Stimulated activated CD4-positive, alpha-beta T cell treated with anti-CD3 and anti-CD28 coated beads, Interleukin-12 subunit alpha, Interleukin-12 subunit beta, amount 100 ng/mL, for 48 hours (primary cell): ENCODE data around the gene C9orf43.

Experiments used
- DNase-seq, 3 donors: peaks; one replicate each; pipeline ENCODE4 v3.0.0-alpha.2; 2020; ENCODE audit warnings: low read depth in 2 of 3, low spot score in 1 of 3

C9orf43 gene

GRCh38 chr9:113464286-113464660 is 53.7 kb downstream of the C9orf43 start:
- no peak for DNase-seq

DNA sequence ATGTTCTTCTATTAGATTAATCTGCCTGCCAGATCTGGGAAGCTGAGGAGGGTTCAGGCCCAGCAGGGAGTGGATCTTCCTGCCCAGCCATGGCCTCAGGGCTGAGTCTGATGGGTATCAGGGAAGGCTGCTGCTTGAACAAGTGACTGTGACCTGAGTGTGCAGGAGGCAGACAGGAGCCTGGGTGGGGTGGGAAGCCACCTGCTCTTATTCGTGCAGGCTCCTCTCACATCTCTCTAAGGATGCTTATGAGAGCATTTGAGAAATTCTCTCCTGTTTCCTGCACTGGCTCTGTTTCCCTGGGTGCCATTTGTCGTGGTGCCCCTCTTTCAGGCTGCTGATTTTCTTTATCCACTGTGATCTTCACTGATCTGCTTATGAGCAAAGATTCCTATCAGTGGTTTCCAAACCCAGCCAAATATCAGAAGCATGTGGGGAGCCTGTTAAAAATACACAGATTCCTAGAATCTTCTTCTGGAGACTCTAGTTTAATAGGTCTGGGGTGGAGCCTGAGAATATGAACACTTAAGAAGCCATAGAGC is 55.1 kb downstream of the C9orf43 start:
- DNase-seq: no peak

DNA sequence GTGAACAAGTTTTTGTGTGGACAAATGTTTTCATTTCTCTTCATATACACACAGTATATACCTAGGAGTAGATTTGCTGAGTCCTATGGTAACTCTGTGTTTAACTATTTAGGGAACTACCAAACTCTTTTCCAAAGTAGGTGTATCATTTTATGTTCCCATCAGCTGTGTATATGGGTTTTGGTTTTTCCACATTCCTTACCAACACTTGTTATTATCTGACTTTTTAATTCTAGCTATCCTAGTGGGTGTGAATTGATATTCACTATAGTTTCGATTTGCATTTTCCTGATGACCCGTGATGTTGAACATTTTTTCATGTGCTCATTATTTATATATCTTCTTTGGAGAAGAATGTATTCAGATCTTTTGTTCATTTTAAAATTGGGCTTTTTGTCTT is 56.6 kb downstream of the C9orf43 start:
- DNase-seq: no peak

- DNase-seq: no peak
These were observed 58.3 kb downstream of the C9orf43 start for GRCh38 chr9:113468716-113469448.

DNA sequence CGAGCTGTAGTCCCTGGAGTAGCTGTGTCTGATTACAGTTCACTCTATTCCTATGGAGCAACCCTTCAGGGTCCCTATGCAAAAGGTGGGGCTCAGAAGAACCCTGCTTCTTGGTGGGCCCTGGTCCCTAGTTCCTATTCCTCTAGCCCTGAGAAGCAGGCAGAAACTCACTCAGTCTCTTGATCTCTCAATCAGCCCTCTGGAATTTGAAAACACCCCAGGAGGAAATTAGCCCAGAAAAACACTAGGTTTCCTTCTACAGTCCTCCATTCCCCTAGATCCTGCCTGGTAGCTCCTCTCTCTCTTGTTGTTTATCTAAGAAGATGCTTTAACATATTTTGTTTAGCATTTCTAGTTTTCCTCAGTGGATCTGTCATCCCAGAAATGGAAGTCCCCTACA is 60.6 kb downstream of the C9orf43 start:
- no peak for DNase-seq

GRCh38 chr9:113471566-113471965 is 61.0 kb downstream of the C9orf43 start:
- DNase-seq: no peak

- DNase-seq: no peak
These were observed 61.7 kb downstream of the C9orf43 start for GRCh38 chr9:113472199-113472598.

GRCh38 chr9:113474360-113475028 is 63.9 kb downstream of the C9orf43 start:
- DNase-seq: no peak

GRCh38 chr9:113475031-113475430 is 64.5 kb downstream of the C9orf43 start:
- DNase-seq: no peak

DNA sequence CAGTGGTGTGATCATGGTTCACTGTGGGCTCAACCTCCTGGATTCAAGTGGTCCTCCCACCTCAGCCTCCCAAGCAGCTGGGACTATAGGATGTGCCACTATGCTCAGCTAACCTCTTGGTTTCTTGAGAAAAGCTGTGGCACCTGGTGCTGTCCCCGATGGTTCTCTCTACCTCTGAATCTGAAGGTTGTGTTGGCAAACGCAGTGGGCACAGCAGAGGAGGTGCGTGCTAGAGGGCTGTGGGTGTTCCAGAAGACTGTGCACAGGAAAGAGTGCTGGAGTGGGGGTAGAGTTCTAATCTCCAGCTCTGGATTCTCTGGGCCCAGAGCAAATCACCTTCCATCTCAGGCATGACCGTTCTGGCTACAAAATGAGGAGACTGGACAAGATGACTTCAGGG is 65.4 kb downstream of the C9orf43 start:
- no peak for DNase-seq

DNA sequence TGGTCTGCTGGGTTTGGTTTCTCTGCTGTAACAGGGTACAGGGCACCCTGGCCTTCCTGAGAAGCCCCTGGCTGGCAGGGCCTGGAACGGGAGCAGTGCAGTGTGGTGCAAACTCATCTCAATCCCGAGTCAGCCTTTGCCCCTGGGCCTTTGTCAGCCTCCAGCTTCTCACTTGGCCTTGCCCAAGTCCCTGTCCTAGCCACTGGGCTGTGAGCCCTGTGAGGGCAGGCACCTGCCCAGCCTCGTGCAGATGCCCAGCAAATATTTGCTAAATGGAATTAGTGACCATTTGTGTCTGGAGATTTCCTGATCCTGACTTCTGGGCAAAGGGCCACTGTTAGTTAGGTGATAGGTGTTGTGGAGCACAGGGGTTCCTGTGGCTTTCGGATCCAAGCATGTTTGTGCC is 66.0 kb downstream of the C9orf43 start:
- DNase-seq: no peak

DNA sequence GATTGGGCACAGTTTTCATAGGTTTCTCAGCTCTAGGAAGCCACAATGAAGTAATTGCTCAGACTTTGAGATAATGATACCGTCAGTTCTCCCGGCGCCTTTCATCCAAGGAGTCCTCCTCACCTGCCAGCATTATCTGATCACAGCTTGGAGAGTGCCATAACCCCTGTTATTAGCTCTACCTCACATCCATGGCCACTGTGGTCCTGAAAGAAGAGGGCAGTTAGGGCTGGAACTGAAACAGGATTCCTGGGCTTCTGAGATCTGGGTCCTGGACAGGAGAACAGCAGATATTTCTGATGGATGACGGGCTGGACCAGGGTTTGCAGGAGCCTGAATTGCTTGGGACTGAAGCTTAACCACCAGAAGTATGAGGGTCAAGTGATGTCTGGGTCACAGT is 66.5 kb downstream of the C9orf43 start:
- DNase-seq: no peak

DNA sequence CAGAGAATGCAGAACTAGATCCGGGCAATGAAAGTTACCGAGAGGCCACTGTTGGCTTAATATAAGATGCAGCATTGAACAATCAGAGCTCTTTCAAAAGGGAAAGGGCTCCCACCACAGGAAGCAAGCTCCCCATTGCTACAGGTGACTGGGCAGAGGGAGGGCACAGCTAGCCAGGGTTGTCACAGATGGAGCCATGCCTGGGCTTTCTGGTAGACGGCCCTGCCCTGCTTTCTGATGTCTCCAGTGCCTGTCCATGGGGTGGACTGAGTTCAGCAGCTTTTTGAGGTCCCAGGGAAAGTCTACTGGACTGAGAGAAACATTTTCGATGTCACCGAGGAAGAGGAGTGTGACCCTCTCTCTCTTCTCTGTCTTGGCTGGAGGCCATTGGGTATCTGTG is 67.1 kb downstream of the C9orf43 start:
- DNase-seq: no peak

DNA sequence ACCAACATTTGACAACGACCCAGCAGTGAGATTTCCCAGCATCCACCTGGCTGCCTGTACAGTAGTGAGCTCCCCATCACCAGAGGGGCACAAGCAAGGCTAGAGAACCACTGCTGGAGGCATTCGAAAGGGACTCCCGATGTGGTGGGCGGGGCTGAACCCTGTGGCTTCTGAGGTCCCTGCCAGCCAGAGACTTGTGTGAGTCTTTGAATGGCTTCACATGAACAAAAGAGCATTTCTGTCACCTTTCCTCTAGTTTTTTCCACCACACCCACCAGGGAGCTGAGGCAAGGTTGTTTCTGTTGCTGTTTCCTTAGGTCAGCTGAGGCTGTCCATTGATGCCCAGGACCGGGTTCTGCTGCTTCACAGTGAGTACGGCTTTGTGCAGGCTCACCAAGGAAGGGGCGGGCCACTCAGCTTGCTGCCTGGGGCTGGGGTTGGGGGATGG is 68.7 kb downstream of the C9orf43 start:
- no peak for DNase-seq
